Measurements from ENCODE around the gene MAP3K9. TPM values are rescaled to one million over a fixed set of nuclear protein-coding genes. Genes with fewer than 3 reads are reported as not detected.

Gene MAP3K9
- total RNA-seq, 1 donor from 2014 or later = 8.6 TPM

DNA sequence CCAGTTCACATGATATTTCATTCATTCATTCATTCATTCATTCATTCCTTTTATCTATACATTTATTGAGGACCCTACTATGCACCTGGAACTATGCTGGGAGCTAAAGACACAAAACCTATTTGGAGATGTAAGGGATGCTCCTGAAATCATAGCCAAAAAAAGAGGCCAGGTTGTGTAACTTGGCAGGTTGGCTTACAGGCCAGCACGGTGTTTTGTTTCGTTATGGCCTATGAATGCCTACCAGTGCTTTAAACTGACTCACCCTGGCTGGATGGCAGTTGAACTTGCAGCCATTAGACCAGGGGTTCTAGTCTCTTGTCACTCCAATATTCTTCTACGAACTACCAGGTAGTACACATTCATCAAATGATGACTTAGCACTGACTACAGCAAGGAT is 15.7 kb downstream of the MAP3K9 start:
- H3K4me1 Mint-ChIP-seq (ENCODE audit: unreplicated experiment) = peaks cover 19% of the 10 kb centered on the region
- no peak for DNase-seq (ENCODE audit: low spot score)
- H3K36me3 Mint-ChIP-seq (ENCODE audit: low read depth, unreplicated experiment) = peaks cover 8% of the 10 kb centered on the region
- H3K9me3 Mint-ChIP-seq (ENCODE audit: unreplicated experiment) = no peaks in the 10 kb centered on the region
- H3K27me3 Mint-ChIP-seq (ENCODE audit: unreplicated experiment) = peaks cover 2% of the 10 kb centered on the region
- no peak overlapping the region for H3K4me3 Mint-ChIP-seq (ENCODE audit: unreplicated experiment)
- H3K27ac Mint-ChIP-seq (ENCODE audit: unreplicated experiment) = no peak overlapping the region
- TF ChIP-seq, protein P1, sequence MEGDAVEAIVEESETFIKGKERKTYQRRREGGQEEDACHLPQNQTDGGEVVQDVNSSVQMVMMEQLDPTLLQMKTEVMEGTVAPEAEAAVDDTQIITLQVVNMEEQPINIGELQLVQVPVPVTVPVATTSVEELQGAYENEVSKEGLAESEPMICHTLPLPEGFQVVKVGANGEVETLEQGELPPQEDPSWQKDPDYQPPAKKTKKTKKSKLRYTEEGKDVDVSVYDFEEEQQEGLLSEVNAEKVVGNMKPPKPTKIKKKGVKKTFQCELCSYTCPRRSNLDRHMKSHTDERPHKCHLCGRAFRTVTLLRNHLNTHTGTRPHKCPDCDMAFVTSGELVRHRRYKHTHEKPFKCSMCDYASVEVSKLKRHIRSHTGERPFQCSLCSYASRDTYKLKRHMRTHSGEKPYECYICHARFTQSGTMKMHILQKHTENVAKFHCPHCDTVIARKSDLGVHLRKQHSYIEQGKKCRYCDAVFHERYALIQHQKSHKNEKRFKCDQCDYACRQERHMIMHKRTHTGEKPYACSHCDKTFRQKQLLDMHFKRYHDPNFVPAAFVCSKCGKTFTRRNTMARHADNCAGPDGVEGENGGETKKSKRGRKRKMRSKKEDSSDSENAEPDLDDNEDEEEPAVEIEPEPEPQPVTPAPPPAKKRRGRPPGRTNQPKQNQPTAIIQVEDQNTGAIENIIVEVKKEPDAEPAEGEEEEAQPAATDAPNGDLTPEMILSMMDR (IDR thresholded peaks at IDR 0.05; ENCODE audit: unreplicated experiment) = no peak

DNA sequence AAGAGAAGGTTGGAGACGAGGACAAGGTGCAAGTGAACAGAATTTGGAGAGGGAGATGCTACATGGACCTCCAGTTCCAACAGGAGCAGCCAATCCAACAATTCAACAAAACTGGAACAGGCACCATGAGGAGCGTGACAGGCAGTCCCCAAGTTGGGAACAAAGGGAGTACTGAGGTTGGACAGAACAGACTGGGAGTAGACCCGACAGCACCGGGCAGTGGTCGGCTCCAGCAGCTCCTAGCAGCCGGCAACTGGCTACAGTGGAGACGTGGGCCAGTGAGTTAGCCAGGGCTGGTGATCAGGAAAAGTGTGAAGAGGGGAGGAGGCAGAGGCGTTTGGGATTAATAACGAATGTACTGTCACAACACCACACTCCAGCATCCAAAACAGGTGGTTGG is 16.4 kb downstream of the MAP3K9 start:
- H3K9me3 Mint-ChIP-seq (ENCODE audit: unreplicated experiment) = no peaks in the 10 kb centered on the region
- TF ChIP-seq, protein P1 (IDR thresholded peaks at IDR 0.05; ENCODE audit: unreplicated experiment) = no peak
- H3K4me1 Mint-ChIP-seq (ENCODE audit: unreplicated experiment) = peaks cover 19% of the 10 kb centered on the region
- DNase-seq (ENCODE audit: low spot score) = no peak
- H3K36me3 Mint-ChIP-seq (ENCODE audit: low read depth, unreplicated experiment) = peaks cover 8% of the 10 kb centered on the region
- H3K4me3 Mint-ChIP-seq (ENCODE audit: unreplicated experiment) = no peak overlapping the region
- H3K27me3 Mint-ChIP-seq (ENCODE audit: unreplicated experiment) = peaks cover 2% of the 10 kb centered on the region
- H3K27ac Mint-ChIP-seq (ENCODE audit: unreplicated experiment) = no peak overlapping the region

DNA sequence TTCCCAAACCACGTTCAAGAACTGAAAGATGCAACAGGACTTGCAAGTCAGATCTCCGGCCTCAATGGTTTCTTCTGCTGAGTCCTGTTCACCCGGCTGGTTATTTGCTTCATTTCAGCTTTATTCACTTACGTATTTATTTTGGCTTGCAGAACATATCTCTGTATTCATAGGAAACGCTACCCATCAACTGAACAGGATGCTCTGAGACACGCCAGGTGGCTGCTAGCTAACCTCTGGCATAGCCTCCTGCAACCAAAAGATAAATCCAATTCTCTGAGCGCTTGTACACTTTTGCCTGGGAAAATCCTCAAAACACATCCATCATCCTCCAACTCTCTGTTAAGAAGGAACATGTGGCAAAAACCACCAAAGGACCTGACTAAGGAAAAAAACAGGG is 17.3 kb downstream of the MAP3K9 start:
- TF ChIP-seq, protein P1 (IDR thresholded peaks at IDR 0.05; ENCODE audit: unreplicated experiment) = no peak
- DNase-seq (ENCODE audit: low spot score) = no peak

DNA sequence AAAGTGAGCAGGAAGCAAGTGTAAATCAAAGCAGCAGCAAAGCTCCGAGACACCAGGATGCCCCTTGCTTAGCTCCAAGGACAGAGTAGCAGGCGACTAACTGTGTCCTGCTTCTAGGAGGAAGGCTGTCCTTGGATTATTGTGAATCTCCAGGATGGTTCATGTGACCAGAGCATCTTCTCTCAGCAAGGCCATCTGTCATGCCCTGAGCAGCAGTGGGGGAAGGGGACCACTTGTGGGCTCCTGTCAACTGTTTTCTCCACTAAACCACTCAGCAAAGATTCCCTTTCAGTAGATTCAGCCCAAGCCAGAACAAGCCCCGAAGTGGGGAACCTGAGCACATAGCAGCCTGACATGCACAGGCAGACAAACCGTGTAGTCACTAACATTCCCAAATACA is 19.4 kb downstream of the MAP3K9 start:
- H3K9me3 Mint-ChIP-seq (ENCODE audit: unreplicated experiment) = no peaks in the 10 kb centered on the region
- H3K27me3 Mint-ChIP-seq (ENCODE audit: unreplicated experiment) = peaks cover 2% of the 10 kb centered on the region
- TF ChIP-seq, protein P1 (IDR thresholded peaks at IDR 0.05; ENCODE audit: unreplicated experiment) = no peak
- DNase-seq (ENCODE audit: low spot score) = no peak
- no peak overlapping the region for H3K27ac Mint-ChIP-seq (ENCODE audit: unreplicated experiment)
- H3K4me1 Mint-ChIP-seq (ENCODE audit: unreplicated experiment) = peaks cover 19% of the 10 kb centered on the region
- peaks cover 8% of the 10 kb centered on the region for H3K36me3 Mint-ChIP-seq (ENCODE audit: low read depth, unreplicated experiment)
- no peak overlapping the region for H3K4me3 Mint-ChIP-seq (ENCODE audit: unreplicated experiment)

More for the DNA sequence above, 17.3 kb downstream of the MAP3K9 start:
- Mint-ChIP-seq H3K36me3 (ENCODE audit: low read depth, unreplicated experiment) (peaks cover 8% of the 10 kb centered on the region), H3K27ac (ENCODE audit: unreplicated experiment) (no peak overlapping the region), H3K9me3 (ENCODE audit: unreplicated experiment) (no peaks in the 10 kb centered on the region), H3K27me3 (ENCODE audit: unreplicated experiment) (peaks cover 2% of the 10 kb centered on the region), H3K4me1 (ENCODE audit: unreplicated experiment) (peaks cover 19% of the 10 kb centered on the region), H3K4me3 (ENCODE audit: unreplicated experiment) (no peak overlapping the region)

DNA sequence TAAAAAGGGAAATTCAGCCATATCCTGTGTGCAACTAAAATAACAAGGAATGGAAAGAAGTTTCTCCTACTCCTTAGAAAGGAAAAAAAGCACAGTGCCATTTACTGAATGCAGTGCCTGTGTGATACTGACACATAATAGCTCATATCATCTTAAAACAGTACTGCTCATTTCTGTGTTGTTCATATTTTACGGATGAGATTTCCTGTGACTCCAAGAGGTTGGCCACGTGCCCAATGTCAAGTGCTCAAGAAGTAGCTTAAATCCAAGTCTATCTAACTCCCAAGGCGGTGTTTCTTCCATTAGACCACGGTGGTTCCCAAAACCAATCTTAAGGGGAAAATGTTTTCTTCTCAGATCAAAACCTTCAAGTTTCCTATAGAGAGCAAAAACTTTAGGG is 20.0 kb downstream of the MAP3K9 start:
- peaks cover 2% of the 10 kb centered on the region for H3K27me3 Mint-ChIP-seq (ENCODE audit: unreplicated experiment)
- H3K4me1 Mint-ChIP-seq (ENCODE audit: unreplicated experiment) = peaks cover 19% of the 10 kb centered on the region
- H3K36me3 Mint-ChIP-seq (ENCODE audit: low read depth, unreplicated experiment) = peaks cover 8% of the 10 kb centered on the region
- no peak overlapping the region for H3K27ac Mint-ChIP-seq (ENCODE audit: unreplicated experiment)
- DNase-seq (ENCODE audit: low spot score) = no peak
- no peaks in the 10 kb centered on the region for H3K9me3 Mint-ChIP-seq (ENCODE audit: unreplicated experiment)
- no peak overlapping the region for H3K4me3 Mint-ChIP-seq (ENCODE audit: unreplicated experiment)
- TF ChIP-seq, protein P1 (IDR thresholded peaks at IDR 0.05; ENCODE audit: unreplicated experiment) = no peak

Measured in endothelial cell (in vitro differentiated cells).